Liver (tissue), 9 donors: ENCODE data around the gene RADIL. TPM values are rescaled to one million over a fixed set of nuclear protein-coding genes. Genes with fewer than 3 reads are reported as not detected.

ENCODE experiments used
- DNase-seq: peaks from one replicate; pipeline ENCODE4 v3.0.0-alpha.2; 2017; ENCODE audit warnings: low spot score
- H3K27ac ChIP-seq, 2 donors: one replicate each; pipeline ENCODE4 v1.7.0; 2013; ENCODE audit warnings: inconsistent platforms in 2 of 2, low read length in 2 of 2, control low read depth in 1 of 2, low read depth in 1 of 2, mild to moderate bottlenecking in 1 of 2
- H3K27me3 ChIP-seq, 4 donors: one replicate each; pipeline versions ENCODE4 v1.6.1 to v1.7.0; 2013; ENCODE audit warnings: low read length in 3 of 4, inconsistent platforms in 1 of 4, mild to moderate bottlenecking in 1 of 4, moderate library complexity in 1 of 4; ENCODE audit not compliant: control insufficient read depth in 4 of 4, insufficient read depth in 4 of 4
- H3K36me3 ChIP-seq, 4 donors: one replicate each; pipeline versions ENCODE4 v1.6.1 to v1.7.0; 2013; ENCODE audit warnings: low read length in 3 of 4, mild to moderate bottlenecking in 3 of 4, low read depth in 1 of 4, moderate library complexity in 1 of 4; ENCODE audit not compliant: control insufficient read depth in 4 of 4, insufficient read depth in 3 of 4
- H3K4me1 ChIP-seq, 4 donors: one replicate each; pipeline versions ENCODE4 v1.6.1 to v1.7.0; 2013; ENCODE audit warnings: low read length in 3 of 4, mild to moderate bottlenecking in 3 of 4, moderate library complexity in 1 of 4; ENCODE audit not compliant: control insufficient read depth in 4 of 4, insufficient read depth in 4 of 4
- H3K4me3 ChIP-seq, 3 donors: one replicate each; pipeline versions ENCODE4 v1.6.1 to v1.7.0; 2013; ENCODE audit warnings: low read length in 3 of 3, control low read depth in 1 of 3, low read depth in 1 of 3, mild to moderate bottlenecking in 1 of 3
- H3K9ac ChIP-seq, 2 donors: one replicate each; pipeline ENCODE4 v1.7.0; 2013; ENCODE audit warnings: low read length in 2 of 2, mild to moderate bottlenecking in 2 of 2, moderate library complexity in 2 of 2, control low read depth in 1 of 2, low read depth in 1 of 2
- H3K9me3 ChIP-seq, 4 donors: one replicate each; pipeline versions ENCODE4 v1.6.1 to v1.7.0; 2013; ENCODE audit warnings: low read length in 3 of 4; ENCODE audit not compliant: control insufficient read depth in 4 of 4
- ATF3 ChIP-seq: IDR thresholded peaks from 2 replicates; pipeline ENCODE4 v1.6.1; 2016; ENCODE audit warnings: antibody characterized with exemption
- EGR1 ChIP-seq, 2 donors: IDR thresholded peaks; 2 replicates each; pipeline ENCODE4 v1.6.1; 2016 to 2018; ENCODE audit warnings: antibody characterized with exemption in 2 of 2, low read depth in 2 of 2
- FOXA1 ChIP-seq: IDR thresholded peaks from 2 replicates; pipeline ENCODE4 v1.6.1; 2016; ENCODE audit warnings: antibody characterized with exemption
- HNF4A ChIP-seq, 2 donors: conservative IDR thresholded peaks; 2 replicates each; pipeline ENCODE4 v1.6.1; 2016; ENCODE audit warnings: antibody characterized with exemption in 2 of 2, mild to moderate bottlenecking in 2 of 2
- JUND ChIP-seq, 2 donors: IDR thresholded peaks; 2 replicates each; pipeline ENCODE4 v1.6.1; 2016; ENCODE audit warnings: antibody characterized with exemption in 2 of 2
- NR2F2 ChIP-seq: IDR thresholded peaks from 2 replicates; pipeline ENCODE4 v1.6.1; 2016; ENCODE audit warnings: antibody characterized with exemption
- RAD21 ChIP-seq, 2 donors: IDR thresholded peaks; 2 replicates each; pipeline ENCODE4 v1.6.1; 2016; ENCODE audit warnings: antibody characterized with exemption in 2 of 2, mild to moderate bottlenecking in 2 of 2
- RXRA ChIP-seq, 2 donors: IDR thresholded peaks; 2 replicates each; pipeline ENCODE4 v1.6.1; 2017 to 2018; ENCODE audit warnings: antibody characterized with exemption in 2 of 2, mild to moderate bottlenecking in 1 of 2
- TAF1 ChIP-seq: conservative IDR thresholded peaks from 2 replicates; pipeline ENCODE4 v1.6.1; 2016; ENCODE audit warnings: antibody characterized with exemption, mild to moderate bottlenecking
- YY1 ChIP-seq: IDR thresholded peaks from 2 replicates; pipeline ENCODE4 v1.6.1; 2016; ENCODE audit warnings: antibody characterized with exemption, mild to moderate bottlenecking
- ZBTB33 ChIP-seq: IDR thresholded peaks from 2 replicates; pipeline ENCODE4 v1.6.1; 2016; ENCODE audit warnings: antibody characterized with exemption
- WGBS: extraction: QIAGEN DNeasy Blood & Tissue Kit; methylation state at CpG from one replicate; pipeline ENCODE4 v1.1.7; 2013; 5-methylcytosine and 5-hydroxymethylcytosine counted together
- polyA plus RNA-seq, 2 donors: library from polyadenylated mRNA; stranded (reverse) in 1 of 2; unstranded in 1 of 2; fragments of 200-250 nt in 1 of 2; fragments of >200 nt in 1 of 2; fragmentation: Nextera tagmentation in 1 of 2; extraction: Ambion mirVana in 1 of 2; gene quantifications; one replicate each; pipeline versions ENCODE4 v1.2.1 to v1.2.3, GENCODE V29; 2013 to 2015
- total RNA-seq, 2 donors: library from RNA; depleted of rRNA; stranded (reverse); fragments of >200 nt; gene quantifications; one replicate each; pipeline ENCODE4 v1.2.3, GENCODE V29; 2014
- TF ChIP-seq, protein P1 (sequence below): fragments of 150-350 bp; IDR thresholded peaks from 2 replicates; pipeline ENCODE4 v1.5.1; 2017; ENCODE audit warnings: improper control_type of control experiment, low read depth, low read length; ENCODE audit not compliant: missing input control
- TF ChIP-seq, protein P2 (sequence below): IDR thresholded peaks from 2 replicates; pipeline ENCODE4 v1.6.1; 2016; ENCODE audit warnings: antibody characterized with exemption
- TF ChIP-seq, protein P3 (sequence below): IDR thresholded peaks from 2 replicates; pipeline ENCODE4 v1.6.1; 2016; ENCODE audit warnings: antibody characterized with exemption, mild to moderate bottlenecking
- donor health status: healthy.
- donor health status: healthy.
- donor health status: healthy.
- donor health status: healthy.
- donor health status: healthy.

The RADIL gene
- total and polyA plus RNA-seq, 4 donors = 0.14 to 0.25 (median 0.21) TPM; not detected in 1

DNA sequence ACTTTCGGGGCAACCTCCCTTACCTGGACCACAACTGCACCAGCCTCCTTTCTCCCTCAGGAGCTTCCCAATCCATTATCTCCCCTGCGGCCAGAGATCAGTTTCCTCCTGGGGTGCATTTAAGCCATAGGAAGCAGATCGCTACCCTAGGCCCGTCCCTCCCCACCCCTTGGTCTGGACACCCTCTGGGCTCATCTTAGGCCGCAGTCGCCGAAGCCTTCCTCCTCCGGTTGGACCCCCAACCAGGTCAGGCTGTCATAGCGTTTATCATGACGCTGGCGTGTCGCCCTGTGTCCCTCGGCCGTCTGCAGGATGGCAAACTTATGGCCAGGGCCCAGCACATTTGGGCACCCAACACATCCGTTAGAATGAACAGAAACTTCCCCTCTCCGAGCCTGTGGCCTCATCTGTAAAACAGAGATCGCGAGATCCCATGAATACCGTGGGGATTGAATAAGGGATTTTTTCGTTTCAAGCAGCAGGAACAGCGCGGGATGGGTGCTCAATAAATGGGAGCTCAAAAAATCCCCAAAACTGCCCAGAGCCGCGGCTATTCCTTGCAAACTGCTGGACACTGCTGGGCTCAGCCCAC, 108.8 kb downstream of the RADIL start:
- H3K4me1 ChIP-seq = peaks cover 4 to 30% (median 26%) of the 10 kb centered on the region in 4 donors
- WGBS = 13% methylated on average over 24 of the region's 24 CpGs

DNA sequence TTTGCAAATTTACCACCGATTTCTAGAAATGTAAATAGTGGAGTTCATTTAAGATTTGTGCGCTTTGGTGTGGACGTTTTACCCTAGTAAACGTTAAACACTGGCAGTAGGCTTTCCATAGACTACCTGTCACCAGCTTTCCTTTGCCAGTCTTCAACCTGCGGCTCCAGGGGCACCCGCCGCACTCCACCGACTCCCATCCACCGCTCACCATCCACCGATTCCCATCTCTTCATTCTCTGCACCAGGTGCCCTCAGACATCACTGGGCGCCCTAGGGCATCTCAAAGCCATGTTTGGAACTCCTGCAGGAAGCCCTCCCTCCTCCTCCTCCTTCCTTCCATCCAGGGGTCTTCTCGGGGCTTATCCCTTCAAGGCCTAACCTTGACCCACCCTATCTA, 109.5 kb downstream of the RADIL start:
- Histone ChIP-seq H3K9ac (no peak overlapping the region), H3K9me3 (no peaks in the 10 kb centered on the region), H3K27me3 (no peaks in the 10 kb centered on the region), H3K4me1 (peaks cover 4 to 30% (median 26%) of the 10 kb centered on the region in 4 donors), H3K36me3 (no peaks in the 10 kb centered on the region), H3K4me3 (no peak overlapping the region), H3K27ac (no peak overlapping the region)
- TF ChIP-seq FOXA1 (no peak), RXRA (IDR thresholded peaks at IDR 0.05) (no peak)
- no peak for DNase-seq
- 86% methylated on average over 12 of the region's 12 CpGs for WGBS

More for the DNA sequence above, 108.8 kb downstream of the RADIL start:
- no peaks in the 10 kb centered on the region for H3K9me3 ChIP-seq
- no peaks in the 10 kb centered on the region for H3K36me3 ChIP-seq
- TF ChIP-seq, protein P1, sequence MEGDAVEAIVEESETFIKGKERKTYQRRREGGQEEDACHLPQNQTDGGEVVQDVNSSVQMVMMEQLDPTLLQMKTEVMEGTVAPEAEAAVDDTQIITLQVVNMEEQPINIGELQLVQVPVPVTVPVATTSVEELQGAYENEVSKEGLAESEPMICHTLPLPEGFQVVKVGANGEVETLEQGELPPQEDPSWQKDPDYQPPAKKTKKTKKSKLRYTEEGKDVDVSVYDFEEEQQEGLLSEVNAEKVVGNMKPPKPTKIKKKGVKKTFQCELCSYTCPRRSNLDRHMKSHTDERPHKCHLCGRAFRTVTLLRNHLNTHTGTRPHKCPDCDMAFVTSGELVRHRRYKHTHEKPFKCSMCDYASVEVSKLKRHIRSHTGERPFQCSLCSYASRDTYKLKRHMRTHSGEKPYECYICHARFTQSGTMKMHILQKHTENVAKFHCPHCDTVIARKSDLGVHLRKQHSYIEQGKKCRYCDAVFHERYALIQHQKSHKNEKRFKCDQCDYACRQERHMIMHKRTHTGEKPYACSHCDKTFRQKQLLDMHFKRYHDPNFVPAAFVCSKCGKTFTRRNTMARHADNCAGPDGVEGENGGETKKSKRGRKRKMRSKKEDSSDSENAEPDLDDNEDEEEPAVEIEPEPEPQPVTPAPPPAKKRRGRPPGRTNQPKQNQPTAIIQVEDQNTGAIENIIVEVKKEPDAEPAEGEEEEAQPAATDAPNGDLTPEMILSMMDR = no peak
- TF ChIP-seq ZBTB33 (peak; percentile 97), RXRA (IDR thresholded peaks at IDR 0.05) (no peak), ATF3 (no peak), FOXA1 (no peak), TAF1 (peak; percentile 9), NR2F2 (no peak)
- no peak for DNase-seq
- peak overlapping the region; percentile 85 to 97 (median 92) for H3K4me3 ChIP-seq
- H3K9ac ChIP-seq = peak overlapping the region; percentile 78 to 93
- H3K27ac ChIP-seq = peak overlapping the region; percentile 95 to 97
- H3K27me3 ChIP-seq = no peaks in the 10 kb centered on the region

GRCh38 chr7:4772306-4772705, 111.2 kb downstream of the RADIL start:
- Histone ChIP-seq H3K9me3 (no peaks in the 10 kb centered on the region), H3K4me1 (peaks cover 0 to 28% (median 25%) of the 10 kb centered on the region in 4 donors)
- WGBS = 95% methylated on average over 6 of the region's 6 CpGs
- no peak for TF ChIP-seq EGR1 (IDR thresholded peaks at IDR 0.05; ENCODE audit: low read depth in 2 of 2)
- TF ChIP-seq, protein P2, sequence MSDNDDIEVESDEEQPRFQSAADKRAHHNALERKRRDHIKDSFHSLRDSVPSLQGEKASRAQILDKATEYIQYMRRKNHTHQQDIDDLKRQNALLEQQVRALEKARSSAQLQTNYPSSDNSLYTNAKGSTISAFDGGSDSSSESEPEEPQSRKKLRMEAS = no peak
- TF ChIP-seq, protein P1 = no peak
- no peak for TF ChIP-seq RXRA (IDR thresholded peaks at IDR 0.05)
- TF ChIP-seq ATF3 = no peak
- TF ChIP-seq RAD21 (IDR thresholded peaks at IDR 0.05) = no peak
- TF ChIP-seq YY1 = no peak
- TF ChIP-seq FOXA1 = no peak
- TF ChIP-seq HNF4A (conservative IDR thresholded peaks at IDR 0.05) = no peak
- TF ChIP-seq, protein P3, sequence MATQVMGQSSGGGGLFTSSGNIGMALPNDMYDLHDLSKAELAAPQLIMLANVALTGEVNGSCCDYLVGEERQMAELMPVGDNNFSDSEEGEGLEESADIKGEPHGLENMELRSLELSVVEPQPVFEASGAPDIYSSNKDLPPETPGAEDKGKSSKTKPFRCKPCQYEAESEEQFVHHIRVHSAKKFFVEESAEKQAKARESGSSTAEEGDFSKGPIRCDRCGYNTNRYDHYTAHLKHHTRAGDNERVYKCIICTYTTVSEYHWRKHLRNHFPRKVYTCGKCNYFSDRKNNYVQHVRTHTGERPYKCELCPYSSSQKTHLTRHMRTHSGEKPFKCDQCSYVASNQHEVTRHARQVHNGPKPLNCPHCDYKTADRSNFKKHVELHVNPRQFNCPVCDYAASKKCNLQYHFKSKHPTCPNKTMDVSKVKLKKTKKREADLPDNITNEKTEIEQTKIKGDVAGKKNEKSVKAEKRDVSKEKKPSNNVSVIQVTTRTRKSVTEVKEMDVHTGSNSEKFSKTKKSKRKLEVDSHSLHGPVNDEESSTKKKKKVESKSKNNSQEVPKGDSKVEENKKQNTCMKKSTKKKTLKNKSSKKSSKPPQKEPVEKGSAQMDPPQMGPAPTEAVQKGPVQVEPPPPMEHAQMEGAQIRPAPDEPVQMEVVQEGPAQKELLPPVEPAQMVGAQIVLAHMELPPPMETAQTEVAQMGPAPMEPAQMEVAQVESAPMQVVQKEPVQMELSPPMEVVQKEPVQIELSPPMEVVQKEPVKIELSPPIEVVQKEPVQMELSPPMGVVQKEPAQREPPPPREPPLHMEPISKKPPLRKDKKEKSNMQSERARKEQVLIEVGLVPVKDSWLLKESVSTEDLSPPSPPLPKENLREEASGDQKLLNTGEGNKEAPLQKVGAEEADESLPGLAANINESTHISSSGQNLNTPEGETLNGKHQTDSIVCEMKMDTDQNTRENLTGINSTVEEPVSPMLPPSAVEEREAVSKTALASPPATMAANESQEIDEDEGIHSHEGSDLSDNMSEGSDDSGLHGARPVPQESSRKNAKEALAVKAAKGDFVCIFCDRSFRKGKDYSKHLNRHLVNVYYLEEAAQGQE = no peak
- no peak for TF ChIP-seq JUND (IDR thresholded peaks at IDR 0.05)

More at GRCh38 chr7:4772306-4772705, 111.2 kb downstream of the RADIL start:
- H3K36me3 ChIP-seq = peaks cover 0 to 2% (median 0%) of the 10 kb centered on the region in 4 donors
- no peak for DNase-seq
- H3K9ac ChIP-seq = no peak overlapping the region
- H3K27ac ChIP-seq = no peak overlapping the region
- no peaks in the 10 kb centered on the region for H3K27me3 ChIP-seq
- no peak overlapping the region for H3K4me3 ChIP-seq
